ENCODE results near the gene MEF2D.
A peak's percentile ranks its signal among the peaks of the same experiment; 100 is the strongest.

Gene MEF2D

GRCh38 chr1:156419854-156420204 lies 80.7 kb downstream of the MEF2D start:
- peaks cover 36% of the 10 kb centered on the region; the same call in 1 of the 2 replicates for H4K20me1 ChIP-seq
- no peak for TF ChIP-seq Cebpa-rat (IDR thresholded peaks at IDR 0.05)
- H3K9ac ChIP-seq, result no peak overlapping the region
- H3K9me3 ChIP-seq, result peaks cover 20% of the 10 kb centered on the region
- H3K27ac ChIP-seq, result no peak overlapping the region
- no peaks in the 10 kb centered on the region for H3K36me3 ChIP-seq
- H3K4me3 ChIP-seq, result peak overlapping the region; percentile 6; the same call in 1 of the 2 replicates
- H3K4me2 ChIP-seq, result no peak overlapping the region
- H3K4me1 ChIP-seq, result no peaks in the 10 kb centered on the region
- peaks cover 100% of the 10 kb centered on the region for H3K27me3 ChIP-seq

GRCh38 chr1:156418416-156419070 lies 82.0 kb downstream of the MEF2D start:
- TF ChIP-seq Cebpa-rat (IDR thresholded peaks at IDR 0.05), result no peak
- Histone ChIP-seq H4K20me1 (peaks cover 30% of the 10 kb centered on the region; the same call in 1 of the 2 replicates), H3K9ac (no peak overlapping the region), H3K27ac (no peak overlapping the region), H3K4me3 (no peak overlapping the region), H3K27me3 (peaks cover 94% of the 10 kb centered on the region), H3K36me3 (no peaks in the 10 kb centered on the region), H3K9me3 (peaks cover 20% of the 10 kb centered on the region), H3K4me1 (no peaks in the 10 kb centered on the region), H3K4me2 (no peak overlapping the region)

GRCh38 chr1:156417401-156418020 lies 83.1 kb downstream of the MEF2D start:
- no peak for TF ChIP-seq Cebpa-rat (IDR thresholded peaks at IDR 0.05)
- Histone ChIP-seq H3K4me3 (no peak overlapping the region), H3K27me3 (peaks cover 88% of the 10 kb centered on the region), H3K9me3 (peaks cover 20% of the 10 kb centered on the region), H3K4me2 (no peak overlapping the region), H3K9ac (no peak overlapping the region), H4K20me1 (peaks cover 21% of the 10 kb centered on the region; the same call in 1 of the 2 replicates), H3K36me3 (no peaks in the 10 kb centered on the region), H3K4me1 (no peaks in the 10 kb centered on the region), H3K27ac (no peak overlapping the region)

- Histone ChIP-seq H3K4me3 (no peak overlapping the region), H3K9ac (no peak overlapping the region), H3K4me1 (no peaks in the 10 kb centered on the region), H4K20me1 (peaks cover 16% of the 10 kb centered on the region; the same call in 1 of the 2 replicates), H3K27me3 (peaks cover 83% of the 10 kb centered on the region), H3K27ac (no peak overlapping the region), H3K4me2 (no peak overlapping the region), H3K36me3 (no peaks in the 10 kb centered on the region), H3K9me3 (peaks cover 17% of the 10 kb centered on the region)
- no peak for TF ChIP-seq Cebpa-rat (IDR thresholded peaks at IDR 0.05)
These were observed 83.6 kb downstream of the MEF2D start for GRCh38 chr1:156416993-156417392.

GRCh38 chr1:156414461-156415064 lies 86.0 kb downstream of the MEF2D start:
- H3K9me3 ChIP-seq, result no peaks in the 10 kb centered on the region
- H3K9ac ChIP-seq, result no peak overlapping the region
- H3K27ac ChIP-seq, result no peak overlapping the region
- no peak overlapping the region for H3K4me3 ChIP-seq
- no peak for TF ChIP-seq Cebpa-rat (IDR thresholded peaks at IDR 0.05)
- peaks cover 68% of the 10 kb centered on the region for H3K27me3 ChIP-seq
- H3K4me2 ChIP-seq, result no peak overlapping the region
- no peaks in the 10 kb centered on the region for H3K36me3 ChIP-seq
- H3K4me1 ChIP-seq, result no peaks in the 10 kb centered on the region
- H4K20me1 ChIP-seq, result no peaks in the 10 kb centered on the region; the same call in 1 of the 2 replicates

Data from BLaER1 (cell line).